Activated CD8-positive, alpha-beta T cell treated with anti-CD3 and anti-CD28 coated beads for 36 hours (primary cell): Measurements from ENCODE around the gene LFNG. TPM values are rescaled to one million over a fixed set of nuclear protein-coding genes. Genes with fewer than 3 reads are reported as not detected.

Experiments used
- ATAC-seq: fragments of 200-7000 bp; cut with Tn5 transposase; one replicate; pipeline ENCODE4 v1.10.0; 2021; ENCODE audit warnings: mild to moderate bottlenecking, moderate library complexity
- CTCF ChIA-PET: fragments of 350-600 bp; sonication (Branson Sonifier 250); formaldehyde crosslinking; loops from one replicate; lab custom pipeline; 2021; ENCODE audit warnings: antibody characterized with exemption; lab: Charles Lee
- POLR2A ChIA-PET: fragments of 350-600 bp; sonication (Branson Sonifier 250); formaldehyde crosslinking; loops from one replicate; lab custom pipeline; 2021; ENCODE audit warnings: antibody characterized with exemption; lab: Charles Lee
- DNase-seq: peaks from one replicate; pipeline ENCODE4 v3.0.0-alpha.2; 2020
- H3K27ac Mint-ChIP-seq: one replicate; pipeline ENCODE4 v1.8.0; 2021; ENCODE audit warnings: mild to moderate bottlenecking, mixed read lengths
- H3K27me3 Mint-ChIP-seq: one replicate; pipeline ENCODE4 v1.8.0; 2021; ENCODE audit warnings: mixed read lengths
- H3K36me3 Mint-ChIP-seq: one replicate; pipeline ENCODE4 v1.8.0; 2021; ENCODE audit warnings: low read depth, mixed read lengths
- H3K4me1 Mint-ChIP-seq: one replicate; pipeline ENCODE4 v1.8.0; 2021; ENCODE audit warnings: low read depth, mixed read lengths
- H3K4me3 Mint-ChIP-seq: one replicate; pipeline ENCODE4 v1.8.0; 2021; ENCODE audit warnings: mild to moderate bottlenecking, moderate library complexity, mixed read lengths
- H3K9me3 Mint-ChIP-seq: one replicate; pipeline ENCODE4 v1.8.0; 2021; ENCODE audit warnings: mixed read lengths
- CTCF ChIP-seq: fragments of 200-600 bp; IDR thresholded peaks from one replicate; pipeline ENCODE4 v1.8.0; 2022; ENCODE audit warnings: antibody characterized with exemption, mild to moderate bottlenecking
- intact Hi-C: fragments of 100-400 bp; cut with micrococcal nuclease; formaldehyde crosslinking; loops from one replicate; pipeline ENCODE4 v1.10.0; 2022
- total RNA-seq, 2 experiments: library from RNA; stranded (reverse); gene quantifications; one replicate each; pipeline ENCODE4 v1.2.3, GENCODE V29; 2021

The LFNG gene
- total RNA-seq, 2 experiments from 2014 or later, result 50.6 TPM

GRCh38 chr7:2504128-2504888 lies 15.3 kb upstream of the LFNG start:
- ATAC-seq, result no peak
- peaks cover 27% of the 10 kb centered on the region for H3K4me1 Mint-ChIP-seq
- intact Hi-C loops, result no loop called here
- no peaks in the 10 kb centered on the region for H3K36me3 Mint-ChIP-seq
- H3K27ac Mint-ChIP-seq, result no peak overlapping the region
- ChIA-PET POLR2A (interaction anchor here (0.6 to 0.7 kb wide), 2 partner anchors 18 to 31 kb away, joined by 3 read pairs; no protein-coding TSS in a partner anchor), CTCF (interaction anchor here (1.4 kb wide), 1 partner anchor 205 kb away, joined by 4 read pairs; no protein-coding TSS in a partner anchor)
- no peaks in the 10 kb centered on the region for H3K27me3 Mint-ChIP-seq
- no peak for TF ChIP-seq CTCF
- H3K9me3 Mint-ChIP-seq, result no peaks in the 10 kb centered on the region
- H3K4me3 Mint-ChIP-seq, result no peak overlapping the region
- DNase-seq, result no peak

- Mint-ChIP-seq H3K4me3 (no peak overlapping the region), H3K36me3 (no peaks in the 10 kb centered on the region)
- intact Hi-C loops, result no loop called here
Measured at GRCh38 chr7:2504889-2505375, 14.6 kb upstream of the LFNG start.

GRCh38 chr7:2505401-2505800 lies 14.2 kb upstream of the LFNG start:
- H3K27me3 Mint-ChIP-seq, result no peaks in the 10 kb centered on the region
- no peak overlapping the region for H3K4me3 Mint-ChIP-seq
- TF ChIP-seq CTCF, result no peak
- ATAC-seq (no peak), DNase-seq (no peak)
- no peak overlapping the region for H3K27ac Mint-ChIP-seq
- no peaks in the 10 kb centered on the region for H3K36me3 Mint-ChIP-seq
- H3K9me3 Mint-ChIP-seq, result no peaks in the 10 kb centered on the region
- peaks cover 37% of the 10 kb centered on the region for H3K4me1 Mint-ChIP-seq
- intact Hi-C loops, result no loop called here
- ChIA-PET CTCF (no interaction called here), POLR2A (no interaction called here)

More at GRCh38 chr7:2504889-2505375, 14.6 kb upstream of the LFNG start:
- Mint-ChIP-seq H3K9me3 (no peaks in the 10 kb centered on the region), H3K4me1 (peaks cover 33% of the 10 kb centered on the region), H3K27me3 (no peaks in the 10 kb centered on the region), H3K27ac (no peak overlapping the region)
- ChIA-PET POLR2A (interaction anchor here (0.6 kb wide), 1 partner anchor 32 kb away, joined by 3 read pairs; no protein-coding TSS in a partner anchor), CTCF (no interaction called here)
- DNase-seq, result no peak
- TF ChIP-seq CTCF, result no peak
- no peak for ATAC-seq

- no peaks in the 10 kb centered on the region for H3K36me3 Mint-ChIP-seq
- no peak overlapping the region for H3K4me3 Mint-ChIP-seq
- no peak for DNase-seq
- intact Hi-C loops, result no loop called here
- H3K27me3 Mint-ChIP-seq, result no peaks in the 10 kb centered on the region
- CTCF ChIA-PET, result interaction anchor here (0.6 to 1.7 kb wide), 2 partner anchors 44 to 202 kb away, joined by 3 to 8 read pairs; no protein-coding TSS in a partner anchor
- TF ChIP-seq CTCF, result no peak
- no peak overlapping the region for H3K27ac Mint-ChIP-seq
- ATAC-seq, result no peak
- peaks cover 51% of the 10 kb centered on the region for H3K4me1 Mint-ChIP-seq
- POLR2A ChIA-PET, result interaction anchor here (1.6 to 6.2 kb wide), 2 partner anchors 10 to 15 kb away, joined by 7 to 60 read pairs; partner anchors contain the start of gene LFNG
- no peaks in the 10 kb centered on the region for H3K9me3 Mint-ChIP-seq
Measured at GRCh38 chr7:2507208-2507916, 12.2 kb upstream of the LFNG start.
